Measurements from ENCODE around the gene FGFR2.

The FGFR2 gene

DNA sequence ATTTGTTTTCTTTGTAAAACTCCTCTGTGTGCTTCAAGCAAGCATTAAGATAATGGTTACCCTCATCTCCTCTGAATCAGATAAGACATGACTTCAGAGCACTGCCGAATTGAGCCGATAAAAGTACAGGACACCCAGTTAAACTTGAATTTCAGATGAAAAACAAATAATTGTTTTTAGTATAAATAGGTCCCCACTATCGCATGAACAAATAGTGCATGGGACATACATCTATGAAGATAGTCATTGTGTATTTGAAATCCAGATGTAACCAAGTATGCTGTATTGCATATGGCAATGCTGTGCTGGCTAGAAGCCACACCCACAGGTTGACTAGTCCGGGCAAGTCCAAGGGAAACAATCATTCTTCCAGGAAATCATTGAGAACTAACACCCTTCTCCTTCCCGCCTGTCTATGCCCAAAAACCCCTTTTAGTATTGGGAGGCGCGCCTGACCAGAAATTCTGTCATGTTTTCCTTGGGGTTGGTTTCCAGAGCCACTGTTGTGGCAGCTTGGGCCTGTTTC, 12.6 kb upstream of the FGFR2 start:
- no peak for DNase-seq
- TF ChIP-seq, protein P1, sequence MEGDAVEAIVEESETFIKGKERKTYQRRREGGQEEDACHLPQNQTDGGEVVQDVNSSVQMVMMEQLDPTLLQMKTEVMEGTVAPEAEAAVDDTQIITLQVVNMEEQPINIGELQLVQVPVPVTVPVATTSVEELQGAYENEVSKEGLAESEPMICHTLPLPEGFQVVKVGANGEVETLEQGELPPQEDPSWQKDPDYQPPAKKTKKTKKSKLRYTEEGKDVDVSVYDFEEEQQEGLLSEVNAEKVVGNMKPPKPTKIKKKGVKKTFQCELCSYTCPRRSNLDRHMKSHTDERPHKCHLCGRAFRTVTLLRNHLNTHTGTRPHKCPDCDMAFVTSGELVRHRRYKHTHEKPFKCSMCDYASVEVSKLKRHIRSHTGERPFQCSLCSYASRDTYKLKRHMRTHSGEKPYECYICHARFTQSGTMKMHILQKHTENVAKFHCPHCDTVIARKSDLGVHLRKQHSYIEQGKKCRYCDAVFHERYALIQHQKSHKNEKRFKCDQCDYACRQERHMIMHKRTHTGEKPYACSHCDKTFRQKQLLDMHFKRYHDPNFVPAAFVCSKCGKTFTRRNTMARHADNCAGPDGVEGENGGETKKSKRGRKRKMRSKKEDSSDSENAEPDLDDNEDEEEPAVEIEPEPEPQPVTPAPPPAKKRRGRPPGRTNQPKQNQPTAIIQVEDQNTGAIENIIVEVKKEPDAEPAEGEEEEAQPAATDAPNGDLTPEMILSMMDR (IDR thresholded peaks at IDR 0.05; ENCODE audit: low read depth, low read length, missing control alignments), result no peak
- Histone ChIP-seq H3K27me3 (replicated peaks) (no peaks in the 10 kb centered on the region), H3K27ac (no peak overlapping the region), H3K36me3 (replicated peaks) (no peaks in the 10 kb centered on the region), H3K4me3 (ENCODE audit: low read depth, low read length) (no peak overlapping the region)
- in situ Hi-C loops (cut with HindIII; ENCODE audit: low pct_ligation_motif_present, low sequenced_read_pairs), result no loop called here

DNA sequence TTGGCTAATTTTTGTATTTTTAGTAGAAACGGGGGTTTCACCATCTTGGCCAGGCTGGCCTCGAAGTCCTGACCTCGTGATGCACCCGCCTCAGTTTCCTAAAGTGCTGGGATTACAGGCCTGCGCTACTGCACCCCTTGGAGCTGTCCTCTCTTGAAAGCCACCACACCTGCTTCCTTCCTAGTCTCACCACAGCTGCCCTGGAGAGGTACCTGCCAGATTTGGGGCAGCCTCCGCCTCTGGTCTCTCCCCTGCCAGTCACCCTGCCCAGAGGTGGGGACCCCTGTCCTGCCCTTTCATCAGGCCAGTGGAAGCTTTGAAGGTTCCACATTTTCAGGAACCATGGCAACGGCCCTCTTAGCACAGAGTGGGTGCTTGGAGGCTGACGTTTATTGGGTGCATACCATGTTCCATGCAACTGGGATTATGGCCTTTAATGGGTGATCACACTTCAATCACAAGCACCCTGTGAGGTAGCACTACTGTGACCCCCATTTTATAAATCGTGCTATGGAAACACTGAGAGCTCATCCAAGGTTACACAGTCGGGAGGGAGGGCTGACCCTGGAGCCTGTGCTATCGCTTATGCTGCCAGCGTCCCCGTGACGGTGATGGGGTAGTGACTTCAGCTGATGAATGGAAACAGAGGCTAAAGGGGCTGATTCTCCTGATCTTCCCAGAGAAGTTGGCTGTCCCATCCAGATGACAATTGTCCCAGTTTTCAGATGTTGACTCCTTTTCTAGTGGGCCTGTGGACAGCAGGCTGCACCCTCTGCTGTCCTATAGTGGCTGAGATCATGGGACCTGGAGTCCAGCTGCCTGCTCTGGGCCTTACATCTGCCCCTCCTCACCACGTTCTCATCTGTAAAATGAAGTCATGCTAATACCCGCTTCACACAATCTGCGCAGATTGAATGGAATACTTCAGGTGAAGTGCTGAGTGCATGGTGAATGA, 11.5 kb upstream of the FGFR2 start:
- no peak for DNase-seq
- no peaks in the 10 kb centered on the region for H3K36me3 ChIP-seq (replicated peaks)
- H3K27ac ChIP-seq, result no peak overlapping the region
- in situ Hi-C loops (cut with HindIII; ENCODE audit: low pct_ligation_motif_present, low sequenced_read_pairs), result no loop called here
- H3K27me3 ChIP-seq (replicated peaks), result no peaks in the 10 kb centered on the region
- no peak overlapping the region for H3K4me3 ChIP-seq (ENCODE audit: low read depth, low read length)
- TF ChIP-seq, protein P1 (IDR thresholded peaks at IDR 0.05; ENCODE audit: low read depth, low read length, missing control alignments), result no peak

DNA sequence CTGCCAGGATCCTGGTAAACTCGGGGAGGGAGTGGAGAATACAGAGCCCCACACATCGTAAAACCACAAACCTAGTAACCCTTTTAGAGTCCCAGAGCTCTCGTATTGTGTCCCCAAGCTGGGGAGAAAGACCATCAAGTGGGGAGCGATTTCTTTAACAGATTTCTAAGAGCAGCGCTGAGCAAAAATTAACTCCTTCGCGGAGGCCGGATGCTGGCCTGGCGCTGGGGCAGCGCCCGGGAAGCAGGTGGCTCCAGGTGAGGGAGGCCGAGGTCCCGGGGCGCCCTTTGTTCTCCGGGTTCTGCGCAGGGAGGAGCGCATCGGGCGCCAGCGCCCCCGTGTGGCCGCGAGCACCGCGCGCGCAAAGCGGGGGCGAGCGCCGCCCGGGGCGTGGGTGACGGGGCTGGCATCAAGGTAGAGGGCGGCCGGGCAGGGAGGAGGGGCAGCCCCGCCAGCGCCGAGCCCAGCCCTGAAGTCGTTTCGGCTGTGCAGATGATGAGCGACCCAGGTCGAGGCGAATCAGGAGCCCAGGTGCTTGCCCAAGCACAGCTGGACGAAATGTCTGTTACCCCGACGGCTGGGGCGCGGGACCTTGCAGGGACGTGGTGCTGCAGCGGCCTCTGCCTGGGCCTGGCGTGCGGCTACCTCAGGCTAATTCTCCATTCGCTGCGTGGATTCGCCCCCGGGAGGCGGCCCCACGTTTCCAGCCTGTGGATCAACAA, 10.4 kb upstream of the FGFR2 start:
- TF ChIP-seq, protein P1 (IDR thresholded peaks at IDR 0.05; ENCODE audit: low read depth, low read length, missing control alignments), result peak; percentile 32
- no peak overlapping the region for H3K4me3 ChIP-seq (ENCODE audit: low read depth, low read length)
- in situ Hi-C loops (cut with HindIII; ENCODE audit: low pct_ligation_motif_present, low sequenced_read_pairs), result no loop called here
- DNase-seq, result no peak
- no peaks in the 10 kb centered on the region for H3K36me3 ChIP-seq (replicated peaks)
- H3K27ac ChIP-seq, result no peak overlapping the region
- no peaks in the 10 kb centered on the region for H3K27me3 ChIP-seq (replicated peaks)

DNA sequence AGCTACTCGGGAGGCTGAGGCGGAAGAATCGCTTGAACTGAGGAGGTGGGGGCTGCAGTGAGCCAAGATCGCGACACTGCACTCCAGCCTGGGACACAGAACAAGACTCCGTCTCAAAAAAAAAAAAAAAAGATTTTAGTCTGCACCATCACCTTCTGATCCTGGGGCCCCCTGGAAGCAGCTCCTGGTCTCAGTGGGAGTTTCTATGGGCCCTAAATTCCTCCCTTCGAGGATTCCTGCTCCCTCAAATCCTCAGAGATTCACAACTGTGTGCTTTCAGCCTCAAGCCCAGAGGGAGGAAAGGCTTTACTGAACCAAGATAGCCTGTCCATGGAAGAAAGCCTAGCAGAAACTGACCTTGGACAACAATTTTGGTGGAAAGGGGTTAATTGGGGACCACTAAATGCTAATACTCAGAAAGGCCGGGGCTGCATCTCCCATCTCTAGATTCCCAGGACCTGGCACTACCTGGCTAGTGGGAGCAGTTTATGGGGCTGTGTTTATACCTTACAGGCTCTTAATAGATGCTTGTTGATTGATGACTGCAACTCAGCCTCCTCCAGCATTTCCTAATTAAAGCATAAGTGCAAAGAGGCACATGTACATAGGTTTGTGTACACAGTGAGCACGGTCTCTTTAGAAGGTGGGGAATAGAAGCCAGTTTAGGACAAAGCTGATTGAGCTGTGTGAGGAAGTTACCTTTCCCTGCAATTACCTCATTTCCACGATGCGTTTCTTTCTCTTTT, 9.2 kb upstream of the FGFR2 start:
- Histone ChIP-seq H3K27ac (no peak overlapping the region), H3K27me3 (replicated peaks) (no peaks in the 10 kb centered on the region), H3K36me3 (replicated peaks) (no peaks in the 10 kb centered on the region), H3K4me3 (ENCODE audit: low read depth, low read length) (no peak overlapping the region)
- DNase-seq, result no peak
- TF ChIP-seq, protein P1 (IDR thresholded peaks at IDR 0.05; ENCODE audit: low read depth, low read length, missing control alignments), result no peak
- in situ Hi-C loops (cut with HindIII; ENCODE audit: low pct_ligation_motif_present, low sequenced_read_pairs), result no loop called here

DNA sequence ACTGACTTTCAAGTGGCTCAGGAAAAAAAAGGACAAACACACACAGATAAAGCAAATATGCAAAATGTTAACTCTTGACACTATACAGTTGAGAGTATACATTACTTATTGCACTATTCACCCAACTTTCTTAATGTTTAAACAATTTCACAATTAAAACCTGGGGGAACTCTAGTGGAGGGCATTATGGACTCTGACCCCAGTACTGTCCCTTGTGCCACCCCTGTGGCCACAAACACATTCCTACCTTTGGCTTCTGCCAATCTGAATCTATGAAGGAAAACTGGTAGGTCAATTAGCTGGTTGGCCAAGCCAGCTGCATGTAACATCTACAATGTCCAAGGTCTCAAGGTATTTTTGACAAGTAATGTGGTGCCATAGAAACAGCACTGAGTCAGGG, 7.5 kb upstream of the FGFR2 start:
- Histone ChIP-seq H3K27ac (no peak overlapping the region), H3K36me3 (replicated peaks) (no peaks in the 10 kb centered on the region), H3K27me3 (replicated peaks) (no peaks in the 10 kb centered on the region), H3K4me3 (ENCODE audit: low read depth, low read length) (no peak overlapping the region)
- in situ Hi-C loops (cut with HindIII; ENCODE audit: low pct_ligation_motif_present, low sequenced_read_pairs), result no loop called here
- DNase-seq, result no peak
- TF ChIP-seq, protein P1 (IDR thresholded peaks at IDR 0.05; ENCODE audit: low read depth, low read length, missing control alignments), result no peak
